CD1c-positive myeloid dendritic cell (primary cell): ENCODE data around the gene TAGLN2.

Experiments
- DNase-seq: peaks from one replicate; pipeline ENCODE4 v3.0.0-alpha.2; 2016; ENCODE audit errors: extremely low spot score

The TAGLN2 gene

GRCh38 chr1:159924791-159925718 is at the start of gene TAGLN2:
Gene TAGLN2, minus strand, starts transcription at chr1:159925507. Its CDS starts 4,998 bp downstream, at chr1:159920509.
- DNase-seq: peak; percentile 89

DNA sequence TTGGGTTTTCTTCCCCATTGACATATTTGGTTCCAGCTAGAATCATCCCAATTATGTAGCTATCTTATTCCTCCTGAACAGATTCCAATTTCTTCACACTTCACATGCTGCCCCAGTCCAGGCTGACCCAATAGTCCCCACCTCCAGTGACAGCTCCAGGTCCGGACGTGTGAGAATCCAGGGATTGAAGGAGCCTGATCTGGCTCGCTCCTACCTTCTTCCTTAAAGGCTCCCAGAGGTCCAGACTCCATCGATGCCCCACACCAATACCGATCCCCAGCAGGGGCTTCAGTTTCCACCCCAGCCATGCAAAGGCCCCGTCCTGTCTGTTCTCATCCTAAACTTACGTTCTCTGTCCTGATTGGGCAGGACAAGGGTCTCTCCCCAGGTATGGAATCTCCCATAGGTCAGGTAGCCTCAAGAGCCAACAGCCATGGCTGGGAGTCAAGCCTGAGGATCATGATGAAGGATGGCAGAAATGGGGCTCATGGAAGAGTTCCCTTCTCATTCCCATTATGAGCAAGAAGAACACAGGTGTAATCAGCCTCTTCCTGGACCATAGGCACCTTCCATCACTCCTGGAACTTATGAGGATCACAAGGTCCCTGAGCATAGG is 49.2 kb upstream of the TAGLN2 start:
- no peak for DNase-seq

DNA sequence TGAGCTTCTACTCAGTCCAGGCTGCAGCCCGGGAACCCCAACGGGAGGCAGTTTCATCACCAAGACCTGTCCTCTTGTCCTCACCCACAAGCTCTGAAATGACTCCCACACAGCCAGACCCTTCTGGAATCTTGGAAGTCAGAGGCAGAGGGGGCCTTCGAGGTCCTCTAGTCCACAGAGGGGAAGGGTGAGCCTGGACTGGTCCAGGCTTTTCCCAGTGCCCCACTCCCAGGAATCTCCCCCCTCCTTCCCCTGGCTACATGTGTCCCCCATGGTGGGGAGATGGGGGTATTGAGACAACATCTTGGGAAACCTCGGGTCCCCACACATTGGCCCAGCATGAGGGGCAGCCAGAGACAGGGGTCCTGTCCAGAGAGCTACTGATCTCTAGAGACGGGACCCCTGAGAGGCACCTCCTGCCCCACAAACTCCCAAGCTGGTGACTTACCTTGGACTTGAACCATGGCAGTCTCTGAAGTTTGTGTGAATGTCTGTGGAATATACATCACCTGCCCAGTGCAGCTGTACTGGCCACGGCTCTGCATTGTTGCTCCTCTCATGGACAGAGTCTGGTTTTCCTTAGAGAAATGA is 48.1 kb upstream of the TAGLN2 start:
- no peak for DNase-seq

DNA sequence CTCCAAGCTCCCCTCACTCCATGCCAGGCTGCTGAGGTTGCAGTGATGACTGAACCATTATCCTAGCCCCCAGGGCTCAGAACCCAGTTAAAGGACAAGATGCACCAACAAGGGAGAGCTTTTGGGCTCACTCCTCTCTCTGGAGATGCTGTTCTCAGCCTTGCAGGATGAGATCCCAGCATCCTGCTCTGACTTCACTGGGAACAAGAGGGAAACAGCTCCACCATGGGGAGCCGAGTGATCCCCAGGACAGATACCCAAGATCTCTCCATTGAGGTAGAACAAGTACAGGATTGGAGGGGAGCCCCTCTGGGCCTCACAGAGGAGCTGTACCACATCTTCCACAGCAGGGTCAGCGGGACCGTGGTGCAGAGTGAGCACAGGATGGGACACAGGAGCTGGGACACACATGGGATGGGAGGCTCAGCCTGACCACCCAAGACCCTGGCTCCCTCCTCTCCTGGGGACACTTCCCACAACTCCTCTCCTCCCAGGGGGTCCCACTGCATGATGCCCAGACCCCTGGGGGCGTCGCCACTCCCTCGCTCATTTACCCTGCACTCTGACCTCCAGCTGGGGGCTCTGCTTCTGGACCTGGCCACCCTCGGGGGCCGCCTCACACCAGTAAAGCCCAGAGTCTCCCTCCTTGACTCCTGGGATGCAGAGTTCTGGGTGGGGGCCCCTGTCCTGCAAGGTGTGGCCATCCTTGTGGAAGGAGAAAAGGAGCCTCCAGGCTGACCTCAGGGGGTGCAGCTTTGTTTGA is 47.3 kb upstream of the TAGLN2 start:
- no peak for DNase-seq

DNA sequence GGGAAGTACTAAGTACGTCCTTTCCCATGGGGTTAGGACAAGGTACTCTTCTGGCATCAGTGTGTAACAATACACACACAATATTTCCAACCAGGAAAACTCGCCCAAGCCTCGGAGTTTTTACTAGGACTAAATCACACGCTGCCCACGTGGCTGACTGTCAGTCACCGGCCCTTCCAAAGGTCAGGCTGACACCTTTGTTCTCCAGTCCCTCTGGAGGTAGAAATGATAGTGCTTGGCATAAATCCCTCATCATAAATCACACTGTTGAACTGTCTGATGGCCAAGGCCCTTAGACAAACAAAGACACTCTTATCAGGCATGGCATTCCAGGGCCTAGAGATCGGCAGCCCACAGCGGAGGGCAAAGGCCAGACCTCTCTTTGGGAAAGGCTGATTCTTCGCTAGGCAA is 45.6 kb upstream of the TAGLN2 start:
- DNase-seq: no peak

DNA sequence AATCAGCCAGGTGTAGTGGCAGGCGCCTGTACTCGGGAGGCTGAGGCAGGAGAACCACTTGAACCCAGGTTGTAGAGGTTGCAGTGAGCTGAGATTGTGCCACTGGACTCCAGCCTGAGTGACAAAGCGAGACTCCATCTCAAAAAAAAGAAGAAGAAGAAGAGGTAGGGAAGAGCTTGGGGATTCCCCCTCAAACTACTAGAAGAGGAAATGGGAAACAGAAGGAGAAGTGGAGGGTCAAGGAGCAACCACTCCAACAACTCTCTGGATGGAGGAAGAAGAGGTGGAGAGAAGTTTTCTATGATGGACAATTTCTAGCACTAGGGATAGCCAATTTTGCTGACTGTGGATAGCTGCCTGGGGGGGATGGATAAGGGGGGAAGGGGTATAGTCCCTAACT is 43.6 kb upstream of the TAGLN2 start:
- DNase-seq: peak; percentile 34

GRCh38 chr1:159965263-159965662 is 40.0 kb upstream of the TAGLN2 start:
- no peak for DNase-seq

GRCh38 chr1:159964144-159964543 is 38.8 kb upstream of the TAGLN2 start:
- no peak for DNase-seq

- DNase-seq: no peak
Measured at GRCh38 chr1:159962176-159962575, 36.9 kb upstream of the TAGLN2 start.

DNA sequence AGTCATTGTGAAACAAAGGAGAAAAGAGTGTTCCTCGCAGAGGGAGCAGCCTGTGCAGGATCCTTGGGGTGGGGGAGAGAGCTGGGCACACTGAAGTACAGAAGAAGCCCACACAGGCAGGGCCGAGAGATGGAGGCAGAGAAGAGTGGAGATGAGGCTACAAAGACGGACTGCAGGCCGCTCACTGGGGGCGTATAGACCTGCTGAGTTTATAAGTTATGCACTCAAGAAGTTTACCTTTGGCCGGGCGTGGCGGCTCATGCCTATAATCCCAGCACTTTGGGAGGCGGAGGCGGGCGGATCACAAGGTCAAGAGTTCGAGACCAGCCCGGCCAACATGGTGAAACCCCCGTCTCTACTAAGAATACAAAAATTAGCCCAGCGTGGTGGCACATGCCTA is 36.3 kb upstream of the TAGLN2 start:
- no peak for DNase-seq

DNA sequence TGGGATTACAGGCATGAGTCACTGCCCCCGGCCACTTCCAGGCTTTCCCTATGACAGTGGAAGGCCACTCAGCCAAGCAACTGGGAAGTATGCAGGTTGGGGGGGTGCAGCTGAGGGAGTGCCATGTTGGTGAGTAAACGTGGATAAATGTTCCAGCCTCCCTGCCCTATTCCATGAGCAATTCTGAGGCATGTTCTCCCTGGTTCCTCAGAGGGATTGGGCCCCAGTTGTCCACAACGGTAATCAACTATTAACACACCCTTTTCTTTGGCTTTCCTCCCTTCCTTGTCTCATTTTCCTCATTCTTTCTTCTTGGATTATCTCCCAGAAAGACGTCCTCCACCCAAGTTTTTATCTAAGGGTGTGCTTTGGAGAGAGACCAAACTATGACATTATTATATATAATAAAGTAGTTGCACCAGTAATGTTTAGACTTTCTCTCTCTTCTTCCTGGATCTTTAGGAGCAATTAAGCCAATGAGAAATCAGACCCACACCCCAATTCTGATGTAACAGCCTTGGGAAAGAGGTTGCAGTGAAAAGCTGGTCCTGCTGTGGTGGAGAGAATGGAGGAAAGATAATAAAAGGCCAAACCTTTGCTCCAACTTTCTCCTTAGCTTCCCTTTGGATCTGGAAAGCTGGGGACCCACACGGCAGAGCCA is 35.5 kb upstream of the TAGLN2 start:
- DNase-seq: no peak

GRCh38 chr1:159959451-159959850 is 34.1 kb upstream of the TAGLN2 start:
- no peak for DNase-seq

DNA sequence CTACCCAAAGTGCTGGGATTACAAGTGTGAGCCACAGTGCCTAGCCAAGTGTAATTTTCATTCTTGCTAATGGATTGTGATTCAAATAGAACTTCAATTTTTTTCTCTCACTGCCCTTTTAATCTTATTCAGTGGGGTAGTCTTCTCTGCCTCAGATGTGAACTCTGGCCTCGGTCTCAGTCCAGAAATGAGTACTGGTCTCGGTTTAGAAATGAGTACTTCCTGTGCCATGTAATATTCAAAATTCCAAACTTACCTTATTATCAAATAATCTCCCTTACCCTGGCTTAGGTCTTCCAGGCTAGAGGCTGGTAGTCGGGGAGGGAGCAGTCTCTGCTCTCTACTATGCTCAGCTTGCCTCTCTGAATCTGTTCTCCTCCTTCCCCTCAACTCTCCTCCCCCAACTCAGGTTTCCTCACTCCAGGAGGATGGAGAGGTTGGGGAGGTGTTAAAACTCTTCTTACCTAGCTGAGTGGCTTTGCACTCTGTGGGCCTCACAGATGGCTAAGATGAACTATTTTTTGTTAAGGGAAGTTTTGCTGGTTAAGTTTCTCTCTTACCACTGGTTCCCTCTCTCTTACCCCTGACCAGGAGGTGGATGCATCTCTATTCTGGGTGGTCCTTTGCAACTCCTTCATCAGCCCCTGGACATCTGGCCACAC is 33.5 kb upstream of the TAGLN2 start:
- no peak for DNase-seq

DNA sequence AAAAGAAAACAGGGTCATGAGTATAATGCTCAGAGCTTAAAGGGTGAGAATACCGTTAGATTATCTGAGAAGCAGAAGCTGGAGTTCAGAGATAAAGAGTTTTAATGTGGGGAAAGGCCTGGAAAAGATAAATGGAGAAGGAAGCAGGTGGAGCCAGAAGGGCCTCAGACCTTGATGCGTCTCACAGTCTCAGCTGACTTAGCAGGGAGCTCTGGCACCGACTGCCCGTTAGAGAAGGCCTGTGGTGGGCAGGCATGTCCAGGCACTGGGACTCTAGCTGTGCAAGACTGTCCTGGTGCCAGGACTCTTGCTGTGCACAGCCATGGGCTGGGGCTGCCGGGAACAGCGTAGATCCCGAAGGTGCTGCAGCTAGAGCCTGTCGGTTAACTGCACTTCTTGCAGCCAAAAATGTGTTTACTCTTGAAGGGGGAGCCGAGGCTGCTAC is 32.5 kb upstream of the TAGLN2 start:
- DNase-seq: no peak

GRCh38 chr1:159955456-159955855 is 30.1 kb upstream of the TAGLN2 start:
- DNase-seq: peak; percentile 29

DNA sequence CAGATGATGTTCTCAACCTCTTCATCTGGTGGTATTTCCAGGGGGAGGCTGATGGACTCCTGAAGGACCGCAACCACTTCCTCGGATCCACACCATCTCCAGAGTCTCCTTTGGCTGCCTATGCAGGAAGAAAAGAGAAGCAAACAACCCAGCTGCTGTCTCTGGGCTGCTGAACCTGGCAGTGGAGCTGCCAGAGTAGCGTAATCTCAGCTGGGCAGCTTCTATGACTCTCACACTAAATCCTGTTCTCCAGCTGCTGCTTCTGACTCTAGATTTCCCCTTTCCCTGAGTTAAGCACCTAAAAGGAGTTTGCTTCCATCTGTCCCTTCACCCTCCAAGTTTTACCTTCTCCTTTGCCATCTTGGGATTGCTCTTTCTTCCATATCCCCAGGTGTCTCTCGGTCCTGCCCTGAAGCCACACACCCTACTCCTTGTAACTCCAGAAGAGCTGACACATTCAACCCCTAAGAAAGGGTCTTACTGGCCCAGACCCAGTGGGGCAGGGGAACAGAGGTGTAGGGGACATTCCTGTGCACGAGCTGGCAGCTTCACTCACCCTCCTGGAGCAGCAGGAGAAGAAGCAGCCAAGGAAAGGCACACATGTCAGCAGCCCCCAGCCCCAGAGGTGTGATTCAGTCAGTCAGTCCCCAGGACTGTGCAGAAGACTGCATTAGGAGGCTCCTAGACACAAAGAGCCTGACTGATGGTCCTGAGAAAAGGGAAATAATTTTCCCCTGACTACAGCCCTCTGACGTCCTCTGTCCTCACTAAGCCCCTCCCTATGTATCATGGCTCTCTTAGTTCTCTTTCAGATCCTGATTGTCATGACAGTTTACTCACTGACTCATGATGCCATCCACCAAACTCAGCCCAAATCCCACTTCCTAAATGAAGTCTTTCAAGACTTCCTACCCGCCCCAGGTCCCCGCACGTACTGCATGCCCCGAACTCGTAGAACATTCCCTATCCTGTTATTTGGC is 28.5 kb upstream of the TAGLN2 start, which contains the start of gene SLAMF9:
Gene SLAMF9 (minus strand): TSS at position 702 of the 980 bp plus-strand sequence. CDS start 100 bp downstream, at position 602.
- peak; percentile 91 for DNase-seq

GRCh38 chr1:159952932-159953331 is 27.6 kb upstream of the TAGLN2 start:
- DNase-seq: no peak

GRCh38 chr1:159951551-159951950 is 26.2 kb upstream of the TAGLN2 start:
- peak; percentile 66 for DNase-seq

DNA sequence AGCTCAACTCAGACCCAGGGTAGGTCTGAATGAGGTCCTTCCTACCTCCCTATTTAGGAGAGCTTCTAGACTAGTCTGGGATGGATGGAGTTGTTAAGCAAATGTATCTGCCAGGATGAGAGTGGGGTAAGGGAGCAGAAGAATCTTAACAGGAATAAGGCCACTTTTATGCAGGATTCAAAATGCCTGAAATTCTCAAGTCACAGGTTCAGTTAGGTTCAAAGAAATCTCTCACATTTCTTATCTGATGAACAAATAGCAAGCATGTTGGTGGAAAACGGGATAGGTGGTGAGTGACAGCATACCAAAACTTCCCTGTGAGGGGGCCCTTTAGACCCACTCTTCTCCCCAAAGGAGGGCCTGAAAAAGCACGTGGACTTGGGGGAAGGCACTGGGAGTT is 25.7 kb upstream of the TAGLN2 start:
- no peak for DNase-seq
